DOHH2 (cell line): Measurements from ENCODE around the gene MRPS7.

ENCODE experiments used
- H3F3A ChIP-seq: fragments of 200-600 bp; sonication (generic), shearing (Covaris generic); 2 replicates; pipeline ENCODE4 v1.6.0; 2016; ENCODE audit warnings: antibody characterized with exemption, mild to moderate bottlenecking; ENCODE audit not compliant: control insufficient read depth, insufficient read depth
- H3K27ac ChIP-seq: fragments of 200-600 bp; sonication (generic); 2 replicates; pipeline ENCODE4 v1.5.1; 2014; ENCODE audit warnings: low read depth, mild to moderate bottlenecking, low read length, moderate library complexity
- H3K27me3 ChIP-seq: fragments of 200-600 bp; sonication (generic); 2 replicates; pipeline ENCODE4 v1.6.1; 2014; ENCODE audit warnings: mild to moderate bottlenecking, low read length, mixed read lengths; ENCODE audit not compliant: control insufficient read depth
- H3K36me3 ChIP-seq: fragments of 200-600 bp; sonication (generic); 2 replicates; pipeline ENCODE4 v1.6.1; 2014; ENCODE audit warnings: mild to moderate bottlenecking, low read length, moderate library complexity, mixed read lengths; ENCODE audit not compliant: control insufficient read depth
- H3K4me1 ChIP-seq: fragments of 200-600 bp; sonication (generic); 2 replicates; pipeline ENCODE4 v1.6.1; 2014; ENCODE audit warnings: mild to moderate bottlenecking, low read length, mixed read lengths; ENCODE audit not compliant: control insufficient read depth
- H3K4me2 ChIP-seq: fragments of 200-600 bp; sonication (generic); 2 replicates; pipeline ENCODE4 v1.6.0; 2014; ENCODE audit warnings: mild to moderate bottlenecking, low read length, moderate library complexity
- H3K4me3 ChIP-seq: fragments of 200-600 bp; sonication (generic); 2 replicates; pipeline ENCODE4 v1.5.1; 2014; ENCODE audit warnings: mild to moderate bottlenecking, low read length, mixed read lengths
- H3K79me2 ChIP-seq: fragments of 200-600 bp; sonication (generic); 2 replicates; pipeline ENCODE4 v1.6.1; 2014; ENCODE audit warnings: mild to moderate bottlenecking, low read length, mixed read lengths; ENCODE audit not compliant: control insufficient read depth
- H3K9me2 ChIP-seq: fragments of 200-600 bp; sonication (generic); replicated peaks from 2 replicates; pipeline ENCODE4 v1.6.1; 2014; ENCODE audit warnings: mild to moderate bottlenecking, low read length, mixed read lengths; ENCODE audit not compliant: control insufficient read depth
- H3K9me3 ChIP-seq: fragments of 200-600 bp; sonication (generic); 2 replicates; pipeline ENCODE4 v1.6.1; 2014; ENCODE audit warnings: antibody characterized with exemption, low read length, mixed read lengths; ENCODE audit not compliant: control insufficient read depth, insufficient read depth
- H4K20me1 ChIP-seq: fragments of 200-600 bp; sonication (generic); 2 replicates; pipeline ENCODE4 v1.6.0; 2014; ENCODE audit warnings: low read depth, mild to moderate bottlenecking, antibody characterized with exemption, low read length, moderate library complexity; ENCODE audit not compliant: control insufficient read depth, insufficient read depth
- EZH2phosphoT487 ChIP-seq: fragments of 200-600 bp; sonication (generic); IDR thresholded peaks from 2 replicates; pipeline ENCODE4 v1.6.1; 2017; ENCODE audit warnings: borderline replicate concordance, mild to moderate bottlenecking, antibody characterized with exemption, low read length, moderate library complexity, mixed read lengths
- TF ChIP-seq, protein P1 (sequence below): fragments of 200-600 bp; sonication (generic); IDR thresholded peaks from one replicate; pipeline ENCODE4 v1.5.1; 2014; ENCODE audit warnings: antibody characterized with exemption, mild to moderate bottlenecking, low read depth, low read length; ENCODE audit not compliant: poor library complexity, severe bottlenecking

Gene MRPS7

DNA sequence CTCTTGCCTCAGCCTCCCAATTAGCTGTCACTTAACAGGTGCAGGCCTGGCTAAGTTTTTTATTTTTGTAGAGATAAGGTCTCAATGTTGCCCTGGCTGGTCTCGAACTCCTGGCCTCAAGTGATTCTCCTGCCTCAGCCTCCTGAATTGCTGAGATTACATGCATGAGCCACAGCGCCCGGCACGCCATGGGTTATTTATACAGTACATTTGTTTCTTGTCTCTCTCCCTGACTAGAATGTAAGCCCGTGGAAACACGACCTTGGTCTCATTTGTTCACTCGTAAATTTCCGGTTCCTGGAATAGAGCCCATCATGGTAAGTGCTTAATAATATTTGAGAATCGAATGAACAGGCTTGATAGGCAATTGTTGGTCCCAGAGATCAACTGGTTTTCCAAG is 25.5 kb downstream of the MRPS7 start:
- Histone ChIP-seq H3K9me2 (no peaks in the 10 kb centered on the region), H3K4me2 (peak overlapping the region; percentile 98), H3K4me1 (peaks cover 22% of the 10 kb centered on the region), H3K36me3 (peaks cover 49% of the 10 kb centered on the region), H3K4me3 (peak overlapping the region; percentile 95), H3K79me2 (peaks cover 49% of the 10 kb centered on the region), H3K27me3 (no peaks in the 10 kb centered on the region), H4K20me1 (no peaks in the 10 kb centered on the region), H3F3A (peaks cover 14% of the 10 kb centered on the region), H3K27ac (no peak overlapping the region), H3K9me3 (no peaks in the 10 kb centered on the region)
- TF ChIP-seq, protein P1, sequence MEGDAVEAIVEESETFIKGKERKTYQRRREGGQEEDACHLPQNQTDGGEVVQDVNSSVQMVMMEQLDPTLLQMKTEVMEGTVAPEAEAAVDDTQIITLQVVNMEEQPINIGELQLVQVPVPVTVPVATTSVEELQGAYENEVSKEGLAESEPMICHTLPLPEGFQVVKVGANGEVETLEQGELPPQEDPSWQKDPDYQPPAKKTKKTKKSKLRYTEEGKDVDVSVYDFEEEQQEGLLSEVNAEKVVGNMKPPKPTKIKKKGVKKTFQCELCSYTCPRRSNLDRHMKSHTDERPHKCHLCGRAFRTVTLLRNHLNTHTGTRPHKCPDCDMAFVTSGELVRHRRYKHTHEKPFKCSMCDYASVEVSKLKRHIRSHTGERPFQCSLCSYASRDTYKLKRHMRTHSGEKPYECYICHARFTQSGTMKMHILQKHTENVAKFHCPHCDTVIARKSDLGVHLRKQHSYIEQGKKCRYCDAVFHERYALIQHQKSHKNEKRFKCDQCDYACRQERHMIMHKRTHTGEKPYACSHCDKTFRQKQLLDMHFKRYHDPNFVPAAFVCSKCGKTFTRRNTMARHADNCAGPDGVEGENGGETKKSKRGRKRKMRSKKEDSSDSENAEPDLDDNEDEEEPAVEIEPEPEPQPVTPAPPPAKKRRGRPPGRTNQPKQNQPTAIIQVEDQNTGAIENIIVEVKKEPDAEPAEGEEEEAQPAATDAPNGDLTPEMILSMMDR = no peak
- no peak for TF ChIP-seq EZH2phosphoT487

DNA sequence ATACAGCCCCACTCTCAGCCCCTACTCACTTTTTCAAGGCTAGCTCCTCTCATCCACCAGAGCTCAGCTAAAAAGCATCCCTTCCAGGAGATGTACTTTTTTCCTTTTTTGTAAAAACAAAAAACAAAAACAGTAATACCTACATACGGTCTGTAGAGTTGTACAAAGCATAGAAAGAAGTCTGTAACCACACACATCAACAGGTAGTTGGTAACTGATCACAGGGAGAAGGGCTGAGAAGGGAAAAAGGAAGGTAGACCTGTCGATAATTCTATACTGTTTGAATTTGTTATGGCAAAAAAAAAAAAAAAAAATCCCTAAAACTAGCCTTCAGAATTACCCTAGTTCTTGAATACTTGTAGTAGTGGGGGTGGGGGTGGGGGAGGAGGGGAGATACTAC is 26.7 kb downstream of the MRPS7 start:
- Histone ChIP-seq H3K27me3 (no peaks in the 10 kb centered on the region), H3K4me3 (peak overlapping the region; percentile 95), H3K4me1 (peaks cover 22% of the 10 kb centered on the region), H3K4me2 (peak overlapping the region; percentile 98), H4K20me1 (no peaks in the 10 kb centered on the region), H3K36me3 (peaks cover 45% of the 10 kb centered on the region), H3K9me3 (no peaks in the 10 kb centered on the region), H3K9me2 (no peaks in the 10 kb centered on the region), H3K79me2 (peaks cover 48% of the 10 kb centered on the region), H3F3A (peaks cover 17% of the 10 kb centered on the region), H3K27ac (peak overlapping the region; percentile 77)
- TF ChIP-seq, protein P1 = no peak
- TF ChIP-seq EZH2phosphoT487 = no peak

DNA sequence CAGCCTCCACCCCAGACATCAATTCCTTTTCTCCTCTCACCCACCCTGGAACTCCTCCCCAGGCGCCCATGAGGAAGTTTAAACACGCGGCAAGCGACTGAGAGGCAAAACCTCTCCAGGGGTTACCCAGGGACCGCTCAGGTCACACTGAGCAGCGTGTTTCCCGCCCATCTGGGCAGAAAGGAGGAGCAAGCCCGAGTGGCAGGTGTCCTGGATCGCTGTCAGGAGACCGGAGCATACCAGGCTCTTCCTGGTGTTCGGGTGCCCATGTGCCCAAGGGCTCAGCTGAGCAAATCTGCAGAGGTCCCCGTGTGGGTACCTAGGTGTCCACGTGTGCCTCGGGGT is 27.1 kb downstream of the MRPS7 start:
- H3K27me3 ChIP-seq = no peaks in the 10 kb centered on the region
- H3F3A ChIP-seq = peaks cover 17% of the 10 kb centered on the region
- H3K9me2 ChIP-seq = no peaks in the 10 kb centered on the region
- peak overlapping the region; percentile 95 for H3K4me3 ChIP-seq
- peak overlapping the region; percentile 77 for H3K27ac ChIP-seq
- H3K9me3 ChIP-seq = no peaks in the 10 kb centered on the region
- peaks cover 45% of the 10 kb centered on the region for H3K79me2 ChIP-seq
- peaks cover 41% of the 10 kb centered on the region for H3K36me3 ChIP-seq
- no peaks in the 10 kb centered on the region for H4K20me1 ChIP-seq
- peaks cover 22% of the 10 kb centered on the region for H3K4me1 ChIP-seq
- no peak for TF ChIP-seq EZH2phosphoT487
- TF ChIP-seq, protein P1 = no peak
- peak overlapping the region; percentile 98 for H3K4me2 ChIP-seq
